LHCN-M2 (cell line): ENCODE data around the gene TMEM253. TPM values are rescaled to one million over a fixed set of nuclear protein-coding genes. Genes with fewer than 3 reads are reported as not detected.

Source experiments
- total RNA-seq: library from RNA; depleted of rRNA; stranded (reverse); fragments of >200 nt; gene quantifications from 2 replicates; pipeline ENCODE4 v1.2.3, GENCODE V29; 2014; rRNA removed

The TMEM253 gene
- total RNA-seq, 1 experiment from 2014 or later, result not detected

Other genes starting within 250 kb of the TMEM253 start
- gene RNASE3, start 209.7 kb upstream of the TMEM253 start, total RNA-seq, result not detected in 2 replicates
- not detected in 2 replicates for gene RNASE2, start 145.6 kb upstream of the TMEM253 start, total RNA-seq
- 85.4 and 90.3 TPM in 2 replicates for gene METTL17, start 111.1 kb upstream of the TMEM253 start, total RNA-seq
- not detected in 2 replicates for gene SLC39A2, start 101.8 kb upstream of the TMEM253 start, total RNA-seq
- 0.86 TPM in 1 of 2 replicates, not detected in the other for gene NDRG2, start 76.0 kb upstream of the TMEM253 start, total RNA-seq
- not detected in 2 replicates for gene TPPP2, start 70.8 kb upstream of the TMEM253 start, total RNA-seq
- gene RNASE13, start 66.3 kb upstream of the TMEM253 start, total RNA-seq, result not detected in 2 replicates
- gene RNASE7, start 58.7 kb upstream of the TMEM253 start, total RNA-seq, result not detected in 2 replicates
- not detected in 2 replicates for gene RNASE8, start 43.2 kb upstream of the TMEM253 start, total RNA-seq
- 42.0 and 43.9 TPM in 2 replicates for gene ARHGEF40, start 30.8 kb upstream of the TMEM253 start, total RNA-seq
- 18.3 and 19.1 TPM in 2 replicates for gene ZNF219, start 2.4 kb upstream of the TMEM253 start, total RNA-seq
- gene OR5AU1, start 55.0 kb downstream of the TMEM253 start, total RNA-seq, result not detected in 2 replicates
- gene HNRNPC, start 168.4 kb downstream of the TMEM253 start, total RNA-seq, result 877 and 1,010 TPM in 2 replicates
- gene RPGRIP1, start 179.0 kb downstream of the TMEM253 start, total RNA-seq, result not detected in 2 replicates